DMS53 (cell line): ENCODE results near the gene ARRB2.
A peak's percentile ranks its signal among the peaks of the same experiment; 100 is the strongest.
"Not testable (repeated sequence)": the region's sequence is repeated elsewhere in the genome, so short reads cannot be mapped to it uniquely, and the experiment has no call there.

ENCODE experiments used
- DNase-seq: peaks from one replicate; lab custom pipeline; 2025; lab: John Stamatoyannopoulos, UW

Gene ARRB2

GRCh38 chr17:4703330-4703691, 7.1 kb upstream of the ARRB2 start:
- peak; percentile 54 for DNase-seq

GRCh38 chr17:4704574-4704907, 5.9 kb upstream of the ARRB2 start:
- not testable (repeated sequence) for DNase-seq

DNA sequence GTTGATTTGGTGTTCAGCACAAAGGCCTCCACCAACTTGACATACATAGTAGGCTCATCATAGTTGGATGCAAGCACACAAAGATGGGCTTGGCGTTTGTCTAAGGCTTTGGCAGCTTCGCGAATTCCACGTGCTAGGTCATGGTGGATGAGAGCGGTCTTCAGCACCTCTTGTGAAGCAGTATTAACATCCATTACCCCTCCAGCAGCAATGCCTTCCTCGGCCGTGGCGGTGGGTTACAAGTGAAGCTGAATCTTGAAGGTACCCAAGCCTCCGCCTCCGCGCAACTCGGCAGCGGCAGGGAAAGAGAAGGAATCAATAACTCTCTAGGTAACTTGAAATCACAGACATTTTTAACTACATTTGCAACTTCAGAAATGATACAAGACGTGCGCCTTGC, 5.4 kb upstream of the ARRB2 start:
- no peak for DNase-seq

DNA sequence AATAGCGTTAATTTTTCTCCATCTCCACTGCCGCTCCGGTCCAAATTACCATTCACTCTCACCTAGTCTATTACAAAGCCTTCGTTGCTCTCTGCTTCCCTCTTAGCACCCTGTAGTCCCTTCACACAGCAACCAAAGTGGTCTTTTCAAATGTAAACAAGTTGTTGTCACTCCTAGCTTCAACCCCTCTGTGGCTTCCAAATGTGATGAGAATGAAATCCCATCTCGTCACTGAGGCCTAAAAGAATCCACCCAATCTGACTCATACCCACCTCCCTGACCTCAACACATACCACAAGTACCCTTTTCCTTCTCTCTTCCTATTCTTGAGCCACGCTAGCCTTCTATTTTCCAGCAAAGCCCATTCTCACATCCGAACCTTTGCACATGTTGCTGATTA, 4.3 kb upstream of the ARRB2 start:
- no peak for DNase-seq

DNA sequence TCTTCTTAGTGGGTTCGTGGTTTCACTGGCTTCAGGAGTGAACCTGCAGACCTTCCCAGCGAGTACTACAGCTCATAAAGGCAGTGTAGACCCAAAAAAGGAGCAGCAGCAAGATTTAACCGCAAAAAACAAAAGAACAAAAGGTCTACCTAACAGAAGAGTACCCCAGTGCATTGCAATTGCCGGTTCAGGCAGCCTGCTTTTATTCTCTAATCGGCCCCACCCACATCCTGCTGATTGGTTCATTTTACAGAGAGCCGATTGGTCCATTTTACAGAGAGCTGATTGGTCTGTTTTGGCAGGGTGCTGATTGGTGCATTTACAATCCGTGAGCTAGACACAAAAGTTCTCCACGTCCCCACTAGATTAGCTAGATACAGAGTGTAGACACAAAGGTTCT, 2.0 kb upstream of the ARRB2 start:
- DNase-seq: peak; percentile 74

- DNase-seq: no peak
Observed at GRCh38 chr17:4710693-4711634, 532 bp downstream of the ARRB2 start.

- peak; percentile 18 for DNase-seq
Observed at GRCh38 chr17:4711661-4712181, 1.3 kb downstream of the ARRB2 start.

GRCh38 chr17:4712526-4712925, 2.1 kb downstream of the ARRB2 start:
- DNase-seq: no peak

- DNase-seq: not testable (repeated sequence)
Observed at GRCh38 chr17:4714340-4715062, 4.1 kb downstream of the ARRB2 start.

DNA sequence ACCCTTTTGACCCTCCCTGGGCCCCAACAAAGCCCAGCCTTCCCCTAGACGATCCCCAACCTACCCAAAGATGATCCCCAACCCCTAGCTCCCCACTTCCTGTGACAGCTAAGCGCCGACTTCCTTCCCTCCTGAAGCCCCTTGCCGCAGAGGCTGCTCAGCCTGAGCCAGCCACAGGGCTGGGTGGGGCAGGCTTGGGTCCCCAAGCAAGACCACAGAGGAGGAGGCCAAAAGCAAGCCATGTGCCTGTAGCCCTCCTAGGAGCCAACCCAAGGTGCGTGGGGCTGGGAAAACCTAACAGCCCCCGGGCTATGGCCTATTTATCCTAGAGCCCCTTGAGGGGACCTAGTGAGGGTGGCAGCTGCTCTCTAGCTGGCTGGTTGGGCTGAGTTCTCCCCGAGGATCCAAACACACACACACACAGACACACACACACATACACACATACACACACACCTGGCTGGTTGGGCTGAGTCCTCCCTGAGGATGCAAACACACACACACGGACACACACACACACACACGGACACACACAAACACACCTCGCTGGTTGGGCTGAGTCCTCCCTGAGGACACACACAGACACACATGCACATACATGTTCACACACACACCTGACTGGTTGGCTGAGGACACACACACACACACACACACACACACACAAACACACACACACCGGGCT, 4.8 kb downstream of the ARRB2 start:
- DNase-seq: no peak

- no peak for DNase-seq
Observed at GRCh38 chr17:4716081-4716480, 5.6 kb downstream of the ARRB2 start.

GRCh38 chr17:4717791-4718190, 7.4 kb downstream of the ARRB2 start:
- DNase-seq: no peak

DNA sequence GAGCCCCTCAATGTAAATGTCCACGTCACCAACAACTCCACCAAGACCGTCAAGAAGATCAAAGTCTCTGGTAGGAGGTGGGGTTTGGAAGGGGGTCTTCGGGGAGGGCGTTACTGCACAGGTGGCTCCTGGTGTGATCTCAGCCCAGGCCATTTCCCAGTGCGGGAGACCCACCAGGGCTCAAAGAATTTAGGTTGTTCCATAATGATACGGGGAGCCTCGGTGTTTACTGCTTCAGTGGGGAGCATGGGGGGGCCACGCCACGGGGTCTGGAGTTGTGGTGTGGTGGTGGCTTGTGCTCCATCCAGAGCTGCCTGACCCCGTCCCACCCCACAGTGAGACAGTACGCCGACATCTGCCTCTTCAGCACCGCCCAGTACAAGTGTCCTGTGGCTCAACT, 7.8 kb downstream of the ARRB2 start:
- DNase-seq: no peak

DNA sequence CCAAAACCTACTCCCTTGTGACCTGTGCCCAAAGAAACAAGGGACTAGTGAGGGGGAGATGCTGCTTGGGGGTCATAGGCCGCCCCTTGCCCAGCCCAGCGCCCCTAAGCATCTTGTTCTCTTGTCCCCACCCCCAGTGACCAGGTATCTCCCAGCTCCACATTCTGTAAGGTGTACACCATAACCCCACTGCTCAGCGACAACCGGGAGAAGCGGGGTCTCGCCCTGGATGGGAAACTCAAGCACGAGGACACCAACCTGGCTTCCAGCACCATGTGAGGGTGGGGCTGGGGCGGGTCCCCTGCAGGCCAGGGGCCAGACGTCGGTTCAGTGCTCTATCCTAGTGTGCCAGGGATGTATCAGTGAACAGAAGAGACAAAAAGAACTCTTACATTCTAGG, 8.7 kb downstream of the ARRB2 start:
- no peak for DNase-seq

DNA sequence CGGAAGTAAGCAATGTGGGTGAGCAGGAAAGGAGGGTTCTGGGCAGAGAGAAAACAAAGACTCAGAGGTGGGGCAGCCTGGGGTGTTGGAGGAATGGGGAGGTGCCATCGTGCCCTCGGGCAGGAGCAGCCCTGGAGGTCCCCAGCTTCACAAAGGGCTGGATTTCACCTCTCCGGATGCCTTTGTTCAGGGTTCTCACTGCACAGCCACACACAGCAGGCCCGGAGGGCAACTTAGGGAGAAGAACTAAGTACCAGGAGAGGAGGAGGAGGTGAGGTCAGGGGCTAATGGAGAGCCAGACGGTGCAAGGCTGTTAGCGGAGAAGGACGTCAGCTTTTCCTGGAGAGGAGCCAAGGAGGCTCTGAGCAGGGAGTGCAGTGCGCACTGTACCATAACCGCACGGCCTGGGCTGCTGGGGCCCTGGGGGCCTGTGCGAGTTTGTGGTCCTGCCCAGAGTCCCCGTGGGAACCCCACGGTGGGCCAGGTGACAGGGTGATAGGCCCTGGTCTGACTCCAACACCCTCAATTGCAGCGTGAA, 9.3 kb downstream of the ARRB2 start:
- DNase-seq: no peak

- DNase-seq: no peak
Observed at GRCh38 chr17:4720787-4721186, 10.4 kb downstream of the ARRB2 start.

DNA sequence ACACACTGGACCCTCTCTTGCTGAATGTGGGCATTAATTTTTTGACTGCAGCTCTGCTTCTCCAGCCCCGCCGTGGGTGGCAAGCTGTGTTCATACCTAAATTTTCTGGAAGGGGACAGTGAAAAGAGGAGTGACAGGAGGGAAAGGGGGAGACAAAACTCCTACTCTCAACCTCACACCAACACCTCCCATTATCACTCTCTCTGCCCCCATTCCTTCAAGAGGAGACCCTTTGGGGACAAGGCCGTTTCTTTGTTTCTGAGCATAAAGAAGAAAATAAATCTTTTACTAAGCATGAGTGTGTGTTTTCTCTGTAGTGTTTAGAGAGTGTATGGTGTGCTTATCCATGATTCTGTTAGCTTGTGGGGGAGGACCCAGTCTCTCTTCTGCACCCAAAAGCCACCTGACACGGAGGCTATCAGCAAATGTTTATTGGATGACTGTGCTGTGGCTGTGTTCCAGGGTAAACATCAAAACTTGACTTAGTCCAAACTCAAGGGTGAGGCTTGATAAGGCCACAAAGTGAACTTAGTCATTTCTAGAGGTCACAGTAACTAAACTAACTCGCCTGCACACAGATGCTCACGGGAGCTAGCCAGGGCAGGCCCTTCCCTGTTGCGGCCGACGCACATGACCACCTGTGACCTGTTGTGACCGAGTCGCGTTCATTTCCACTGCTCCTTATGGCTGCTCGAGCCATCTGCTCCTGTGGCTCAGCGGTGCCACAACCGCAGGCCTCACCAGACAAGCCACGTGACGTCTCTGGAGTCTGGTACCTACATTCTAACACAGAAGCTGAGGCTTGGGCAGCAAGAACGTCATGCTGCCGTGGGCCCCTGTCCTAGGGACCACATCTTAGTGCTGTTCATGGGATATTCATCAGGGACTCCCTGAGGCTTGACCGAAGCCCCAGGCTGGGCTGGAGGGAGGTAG, 11.0 kb downstream of the ARRB2 start:
- DNase-seq: peak; percentile 88

DNA sequence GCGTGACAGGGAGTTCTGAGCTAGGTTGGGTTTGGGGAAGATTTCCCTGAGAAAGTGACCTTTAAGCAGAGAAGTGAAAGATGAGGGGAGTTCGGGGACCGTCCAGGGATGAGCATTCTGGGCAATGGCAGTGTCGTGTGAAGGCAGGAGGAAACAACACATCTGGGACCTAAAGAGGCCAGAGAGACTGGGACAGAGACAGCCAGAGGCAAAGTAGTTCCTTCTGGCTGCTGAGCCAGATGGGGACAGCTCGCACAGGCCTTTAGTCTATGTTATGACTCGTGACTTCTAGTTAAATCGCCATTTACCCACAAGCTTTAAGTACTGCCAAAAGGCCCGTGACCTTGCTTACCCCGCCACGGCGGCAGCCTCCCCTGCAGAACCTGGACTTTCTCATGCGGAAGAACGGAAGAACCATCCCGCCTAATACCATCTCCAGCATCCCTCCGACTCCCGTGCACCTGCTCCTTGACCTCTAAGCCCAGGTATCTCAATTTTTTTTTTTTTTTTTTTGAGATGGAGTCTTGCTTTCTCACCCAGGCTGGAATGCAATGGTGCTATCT, 12.3 kb downstream of the ARRB2 start:
- no peak for DNase-seq

DNA sequence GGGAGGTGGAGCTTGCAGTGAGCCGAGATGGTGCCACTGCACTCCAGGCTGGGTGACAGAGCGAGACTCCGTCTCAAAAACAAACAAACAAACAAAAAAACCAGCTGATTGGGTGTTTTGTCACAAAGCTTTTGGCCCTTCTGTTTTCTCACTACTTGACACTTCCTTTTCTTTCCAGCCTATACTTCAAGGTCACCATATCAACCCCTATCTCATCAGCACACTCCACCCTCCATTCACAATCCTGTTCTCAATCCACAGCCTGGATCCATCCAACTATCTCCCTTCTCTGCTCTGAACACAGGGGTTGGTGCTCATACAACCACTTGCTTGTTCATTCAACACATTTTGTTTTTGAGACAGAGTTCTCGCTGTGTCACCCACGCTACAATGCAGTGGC, 14.2 kb downstream of the ARRB2 start:
- no peak for DNase-seq

DNA sequence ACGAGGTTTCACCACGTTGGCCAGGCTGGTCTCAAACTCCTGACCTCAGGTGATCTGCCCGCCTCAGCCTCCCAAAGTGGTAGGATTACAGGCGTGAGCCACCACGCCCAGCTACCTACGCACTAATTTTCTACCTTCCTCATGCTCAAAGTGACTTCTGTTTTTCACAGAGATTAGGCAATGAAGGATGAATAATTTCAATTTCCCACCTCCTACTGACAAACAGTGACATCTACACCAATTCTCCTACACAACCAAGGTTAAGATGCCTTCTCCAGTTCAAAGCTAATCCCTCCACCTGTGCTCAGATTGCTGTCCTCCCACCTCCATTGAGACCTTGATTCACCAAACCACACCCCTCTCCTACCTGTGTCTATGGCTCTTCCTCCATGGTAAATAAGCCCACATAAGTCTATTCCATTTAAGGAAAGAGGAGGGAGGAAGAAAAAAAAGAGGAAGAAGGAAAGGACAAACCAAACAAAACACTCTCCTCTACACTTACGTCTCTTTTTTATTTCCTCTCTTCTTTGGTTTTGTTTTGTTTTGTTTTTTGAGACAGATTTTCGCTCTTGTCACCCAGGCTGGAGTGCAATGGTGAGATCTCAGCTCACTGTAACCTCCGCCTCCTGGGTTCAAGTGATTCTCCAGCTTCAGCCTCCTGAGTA, 15.3 kb downstream of the ARRB2 start:
- no peak for DNase-seq
